ENCODE results near the gene ARHGDIG. TPM values are rescaled to one million over a fixed set of nuclear protein-coding genes. Genes with fewer than 3 reads are reported as not detected.

The ARHGDIG gene
- total and polyA plus RNA-seq, 2 donors (not counting 3 experiments of a cell fraction or from before 2014, with no cell fraction given): 0.93 to 2.2 TPM

GRCh38 chr16:260326-260725, 20.1 kb upstream of the ARHGDIG start:
- Histone ChIP-seq H3K9ac (replicated peaks; ENCODE audit: extremely low read depth, insufficient read depth, low read length) (no peak overlapping the region), H3K27me3 (ENCODE audit: control insufficient read depth in 2 of 2, insufficient read depth in 2 of 2, low read length in 2 of 2) (no peaks in the 10 kb centered on the region), H3K9me3 (replicated peaks; ENCODE audit: control insufficient read depth, insufficient read depth, low read length) (no peaks in the 10 kb centered on the region), H3K4me3 (replicated peaks in 1 of 3; ENCODE audit: insufficient read depth in 1 of 3, low read depth in 1 of 3, low read length in 3 of 3) (no peak overlapping the region), H3K27ac (ENCODE audit: insufficient read depth, low read depth, low read length) (no peak overlapping the region), H3K79me2 (ENCODE audit: control insufficient read depth, insufficient read depth, low read length) (no peaks in the 10 kb centered on the region), H4K20me1 (replicated peaks; ENCODE audit: control insufficient read depth, extremely low read depth, insufficient read depth, low read length) (no peaks in the 10 kb centered on the region), H3K9me1 (replicated peaks; ENCODE audit: control insufficient read depth, extremely low read depth, insufficient read depth, low read length) (no peaks in the 10 kb centered on the region), H3K4me2 (ENCODE audit: insufficient read depth, low read length) (no peak overlapping the region), H3K4me1 (ENCODE audit: control insufficient read depth, extremely low read depth, insufficient read depth, low read length) (no peaks in the 10 kb centered on the region), H2AFZ (ENCODE audit: low read depth, low read length) (no peak overlapping the region), H3K36me3 (ENCODE audit: control insufficient read depth in 2 of 2, extremely low read depth in 1 of 2, insufficient read depth in 2 of 2, low read length in 2 of 2) (peaks cover 0 to 20% of the 10 kb centered on the region in 2 experiments)
- POLR2A ChIA-PET: no interaction called here
- DNase-seq (ENCODE audit: low read depth, low spot score) (no peak), FAIRE-seq (no peak)
- dilution Hi-C loops (cut with MboI; ENCODE audit: extremely low pct_ligation_motif_present, low sequenced_read_pairs): no loop called here
- TF ChIP-seq MAX (IDR thresholded peaks at IDR 0.05; ENCODE audit: insufficient read depth, insufficient read length) (no peak), GATA2 (IDR thresholded peaks at IDR 0.05; ENCODE audit: insufficient read depth, insufficient read length, low read depth, low read length) (no peak)
- no TSS peak for BruUV-seq (replicated peaks)
- intact Hi-C loops (cut with micrococcal nuclease): no loop called here
- CTCF ChIA-PET: no interaction called here

GRCh38 chr16:261031-261691, 19.2 kb upstream of the ARHGDIG start:
- CTCF ChIA-PET: no interaction called here
- H3K9me3 ChIP-seq (replicated peaks; ENCODE audit: control insufficient read depth, insufficient read depth, low read length): no peaks in the 10 kb centered on the region
- H3K36me3 ChIP-seq (ENCODE audit: control insufficient read depth in 2 of 2, extremely low read depth in 1 of 2, insufficient read depth in 2 of 2, low read length in 2 of 2): peaks cover 0 to 20% of the 10 kb centered on the region in 2 experiments
- H4K20me1 ChIP-seq (replicated peaks; ENCODE audit: control insufficient read depth, extremely low read depth, insufficient read depth, low read length): no peaks in the 10 kb centered on the region
- no peaks in the 10 kb centered on the region for H3K79me2 ChIP-seq (ENCODE audit: control insufficient read depth, insufficient read depth, low read length)
- H3K9ac ChIP-seq (replicated peaks; ENCODE audit: extremely low read depth, insufficient read depth, low read length): no peak overlapping the region
- DNase-seq (ENCODE audit: low read depth, low spot score) (no peak), FAIRE-seq (no peak)
- H3K4me3 ChIP-seq (replicated peaks in 1 of 3; ENCODE audit: insufficient read depth in 1 of 3, low read depth in 1 of 3, low read length in 3 of 3): no peak overlapping the region
- TF ChIP-seq GATA2 (IDR thresholded peaks at IDR 0.05; ENCODE audit: insufficient read depth, insufficient read length, low read depth, low read length): no peak
- no peak for TF ChIP-seq CTCF (IDR thresholded peaks at IDR 0.05; ENCODE audit: extremely low read depth in 1 of 2, insufficient read depth in 1 of 2, low read depth in 1 of 2, low read length in 2 of 2)
- TF ChIP-seq MAX (IDR thresholded peaks at IDR 0.05; ENCODE audit: insufficient read depth, insufficient read length): no peak
- no peak for TF ChIP-seq MYC (IDR thresholded peaks at IDR 0.05; ENCODE audit: low read depth, low read length)
- no peak for TF ChIP-seq EZH2 (IDR thresholded peaks at IDR 0.05; ENCODE audit: borderline replicate concordance, low read depth, low read length, severe bottlenecking)
- no peak for TF ChIP-seq POLR2A (IDR thresholded peaks at IDR 0.05; ENCODE audit: low read depth, low read length)
- TF ChIP-seq FOS (IDR thresholded peaks at IDR 0.05; ENCODE audit: borderline replicate concordance, insufficient read depth, low read length): no peak
- TF ChIP-seq POLR2AphosphoS5 (IDR thresholded peaks at IDR 0.05; ENCODE audit: insufficient read depth, low read depth, low read length): no peak
- H3K27me3 ChIP-seq (ENCODE audit: control insufficient read depth in 2 of 2, insufficient read depth in 2 of 2, low read length in 2 of 2): no peaks in the 10 kb centered on the region
- BruUV-seq (replicated peaks): no TSS peak
- no peaks in the 10 kb centered on the region for H3K4me1 ChIP-seq (ENCODE audit: control insufficient read depth, extremely low read depth, insufficient read depth, low read length)
- intact Hi-C loops (cut with micrococcal nuclease): no loop called here
- POLR2A ChIA-PET: no interaction called here
- H3K4me2 ChIP-seq (ENCODE audit: insufficient read depth, low read length): no peak overlapping the region
- no peak overlapping the region for H3K27ac ChIP-seq (ENCODE audit: insufficient read depth, low read depth, low read length)
- H2AFZ ChIP-seq (ENCODE audit: low read depth, low read length): no peak overlapping the region
- dilution Hi-C loops (cut with MboI; ENCODE audit: extremely low pct_ligation_motif_present, low sequenced_read_pairs): no loop called here
- no peaks in the 10 kb centered on the region for H3K9me1 ChIP-seq (replicated peaks; ENCODE audit: control insufficient read depth, extremely low read depth, insufficient read depth, low read length)

All from endothelial cell of umbilical vein (primary cell).